ENCODE data around the gene SLC22A3.
"Not testable (repeated sequence)": the region's sequence is repeated elsewhere in the genome, so short reads cannot be mapped to it uniquely, and the experiment has no call there.

- not testable (repeated sequence) for TF ChIP-seq CTCF (conservative IDR thresholded peaks at IDR 0.05); ZFX (IDR thresholded peaks at IDR 0.05)
Measured at GRCh38 chr6:160373601-160374000, 25.4 kb downstream of the SLC22A3 start.
